SK-N-MC (cell line): ENCODE results near the gene TMEM52.
A peak's percentile ranks its signal among the peaks of the same experiment; 100 is the strongest.
"Not testable (repeated sequence)": the region's sequence is repeated elsewhere in the genome, so short reads cannot be mapped to it uniquely, and the experiment has no call there.

Experiments used
- DNase-seq: peaks from one replicate; pipeline ENCODE4 v3.0.0-alpha.2; 2011; ENCODE audit warnings: low read depth, low spot score
- H3K27ac ChIP-seq: fragments of 200-600 bp; sonication (generic); 2 replicates; pipeline ENCODE4 v1.5.1; 2016; ENCODE audit warnings: mixed run types
- H3K36me3 ChIP-seq: fragments of 200-600 bp; sonication (generic); 2 replicates; pipeline ENCODE4 v1.6.1; 2017; ENCODE audit warnings: antibody characterized with exemption, low read length, mixed read lengths; ENCODE audit not compliant: insufficient read depth
- H3K4me3 ChIP-seq: fragments of 200-600 bp; sonication (generic); 2 replicates; pipeline ENCODE4 v1.5.1; 2016
- H3K9ac ChIP-seq: fragments of 200-600 bp; sonication (generic); 2 replicates; pipeline ENCODE4 v1.8.0; 2017; ENCODE audit warnings: mixed run types, mixed read lengths; ENCODE audit not compliant: insufficient read length
- H3K9me3 ChIP-seq: fragments of 200-600 bp; sonication (generic); 2 replicates; pipeline ENCODE4 v1.6.1; 2017; ENCODE audit warnings: low read depth, mild to moderate bottlenecking, antibody characterized with exemption, low read length, moderate library complexity, mixed read lengths
- EZH2 ChIP-seq: fragments of 200-600 bp; sonication (generic); IDR thresholded peaks from one replicate; pipeline ENCODE4 v1.6.1; 2017; ENCODE audit warnings: antibody characterized with exemption
- FOXP2 ChIP-seq: optimal IDR thresholded peaks from 2 replicates; pipeline ENCODE3; 2011; ENCODE audit warnings: mild to moderate bottlenecking, moderate library complexity; ENCODE audit not compliant: insufficient read depth; ENCODE audit errors: extremely low read length, control extremely low read depth
- POLR2AphosphoS5 ChIP-seq: IDR thresholded peaks from 2 replicates; pipeline ENCODE4 v1.6.1; 2012; ENCODE audit warnings: mild to moderate bottlenecking, low read depth, low read length, borderline replicate concordance

Gene TMEM52

DNA sequence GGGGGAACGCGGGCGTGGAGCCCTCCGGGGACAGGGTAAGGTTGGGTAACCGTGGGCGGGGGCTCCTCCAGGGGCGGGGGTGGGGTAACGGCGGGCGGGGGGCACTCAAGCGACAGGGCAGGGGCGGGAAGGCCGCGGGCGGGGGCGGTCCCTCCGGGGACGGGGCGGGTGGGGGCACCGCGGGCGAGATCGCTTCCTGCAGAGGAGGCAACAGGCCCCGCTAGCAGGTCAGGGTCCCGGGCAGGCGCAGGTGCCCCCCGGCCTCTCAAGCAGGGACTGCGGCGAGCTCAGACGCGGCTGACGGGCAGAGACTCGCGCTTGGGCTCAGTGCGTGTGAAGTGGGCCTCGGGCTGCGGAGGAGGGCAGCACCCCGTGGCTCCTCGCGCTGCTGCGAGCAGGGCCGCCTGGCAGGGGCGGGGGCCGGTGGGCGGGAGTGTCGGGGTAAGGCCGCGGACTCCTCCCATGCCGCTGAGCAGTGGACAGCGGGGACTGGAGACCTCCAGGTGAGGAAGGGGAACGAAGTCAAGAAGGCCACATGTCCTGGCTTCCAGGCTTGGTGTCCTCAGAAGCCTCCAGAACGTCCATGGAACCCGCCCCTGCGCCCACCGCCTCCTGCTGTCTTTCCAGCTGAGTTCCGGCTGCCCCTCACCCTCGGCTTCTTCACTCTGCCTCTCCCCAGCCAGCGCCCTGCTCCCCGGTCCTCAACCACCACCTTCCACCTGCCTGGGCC is 27.6 kb downstream of the TMEM52 start:
- H3K36me3 ChIP-seq, result peaks cover 12% of the 10 kb centered on the region
- TF ChIP-seq POLR2AphosphoS5, result peak; percentile 56; the same call in 1 of the 2 replicates
- TF ChIP-seq FOXP2, result no peak
- TF ChIP-seq EZH2, result no peak
- DNase-seq, result no peak
- H3K27ac ChIP-seq, result peak overlapping the region; percentile 90
- H3K9ac ChIP-seq, result peak overlapping the region; percentile 84
- H3K4me3 ChIP-seq, result peak overlapping the region; percentile 86
- no peaks in the 10 kb centered on the region for H3K9me3 ChIP-seq

DNA sequence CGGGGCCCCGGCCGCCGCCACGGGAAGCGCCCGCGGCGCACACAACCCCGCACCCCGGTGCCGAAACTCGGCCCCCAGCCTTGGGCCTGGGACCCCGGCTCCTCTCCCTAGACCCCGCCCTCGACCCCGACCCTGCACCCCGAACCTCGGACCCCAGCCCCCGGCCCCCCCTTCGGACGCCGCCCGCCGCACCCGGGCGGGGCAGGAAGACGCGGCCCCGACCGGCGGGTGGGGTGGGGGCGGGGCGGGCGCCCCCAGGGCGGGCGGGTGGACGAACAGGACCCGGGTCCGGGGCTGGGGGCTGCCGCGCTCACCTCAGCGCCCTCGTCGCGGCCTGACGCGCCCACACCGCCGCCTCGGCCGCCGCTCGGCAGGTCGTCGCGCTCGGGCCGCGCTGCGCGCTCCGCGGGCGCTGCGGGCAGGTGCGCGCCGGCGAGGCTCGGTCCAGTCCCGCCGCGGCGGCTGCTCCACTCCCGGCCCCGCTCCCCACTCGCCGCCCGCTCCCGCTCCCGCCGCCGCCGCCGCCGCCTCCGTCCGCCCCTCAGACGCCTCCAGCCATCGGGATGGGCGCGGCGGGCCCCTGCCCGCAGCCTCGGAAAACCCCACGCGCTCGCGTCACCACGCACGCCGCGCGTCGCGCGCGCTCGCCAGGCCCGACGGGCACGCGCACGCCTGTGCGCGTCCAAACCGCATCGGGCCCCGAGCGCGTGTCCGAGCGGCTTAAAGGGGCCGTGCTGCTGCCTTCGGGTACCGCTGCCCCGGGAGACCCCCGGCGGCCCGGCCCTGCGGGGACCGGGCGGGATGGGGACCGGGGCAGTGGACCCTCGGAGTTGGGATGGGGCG is 28.4 kb downstream of the TMEM52 start, which contains the start of gene GNB1:
TSS of gene GNB1 (minus strand) at position 582 of the 843 bp plus-strand sequence. CDS start 65,634 bp downstream, outside the sequence.
- no peak for DNase-seq
- H3K36me3 ChIP-seq, result peaks cover 16% of the 10 kb centered on the region
- no peaks in the 10 kb centered on the region for H3K9me3 ChIP-seq
- peak; percentile 33 for TF ChIP-seq FOXP2
- peak; percentile 62 for TF ChIP-seq POLR2AphosphoS5
- TF ChIP-seq EZH2, result no peak
- peak within 1 kb of the TSS; percentile 92 for H3K9ac ChIP-seq
- H3K27ac ChIP-seq, result peak within 1 kb of the TSS; percentile 92
- peak within 1 kb of the TSS; percentile 90 for H3K4me3 ChIP-seq

DNA sequence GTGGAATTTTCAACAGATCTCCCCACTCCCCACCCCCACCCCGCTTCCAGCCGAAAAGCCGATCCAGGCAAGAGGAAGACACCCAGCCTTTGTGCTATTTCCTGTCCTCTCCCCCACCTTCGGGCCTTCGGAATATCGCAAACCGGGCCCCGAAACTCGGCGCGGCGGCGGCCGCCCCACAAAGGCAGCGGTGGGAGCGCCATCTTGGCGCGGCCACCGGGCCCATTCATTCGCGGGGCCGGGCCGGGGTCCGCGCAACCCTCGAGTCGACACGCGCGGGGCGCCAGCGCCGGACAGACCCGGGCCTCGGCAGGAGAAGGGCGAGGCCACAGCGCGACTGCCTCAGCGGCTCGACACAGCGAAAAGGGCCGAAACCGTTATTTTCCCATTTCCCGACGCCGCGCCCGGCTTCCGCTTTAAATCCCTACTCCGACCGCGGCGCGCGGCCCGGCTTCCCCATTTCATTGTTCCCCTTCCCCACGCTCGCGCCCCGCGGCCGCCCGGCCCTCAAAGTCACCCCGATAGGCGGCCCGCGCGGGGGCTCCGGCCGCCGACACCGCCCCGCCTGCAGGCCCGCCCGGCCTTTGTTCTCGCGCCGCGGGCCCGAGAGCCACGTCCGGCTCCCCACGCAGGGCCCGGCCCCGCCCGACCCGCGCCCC is 29.1 kb downstream of the TMEM52 start:
- DNase-seq, result no peak
- Histone ChIP-seq H3K4me3 (peak overlapping the region; percentile 90), H3K9me3 (no peaks in the 10 kb centered on the region), H3K27ac (peak overlapping the region; percentile 92), H3K36me3 (peaks cover 16% of the 10 kb centered on the region), H3K9ac (peak overlapping the region; percentile 92)
- TF ChIP-seq POLR2AphosphoS5, result peak; percentile 28; the same call in 1 of the 2 replicates
- no peak for TF ChIP-seq EZH2

DNA sequence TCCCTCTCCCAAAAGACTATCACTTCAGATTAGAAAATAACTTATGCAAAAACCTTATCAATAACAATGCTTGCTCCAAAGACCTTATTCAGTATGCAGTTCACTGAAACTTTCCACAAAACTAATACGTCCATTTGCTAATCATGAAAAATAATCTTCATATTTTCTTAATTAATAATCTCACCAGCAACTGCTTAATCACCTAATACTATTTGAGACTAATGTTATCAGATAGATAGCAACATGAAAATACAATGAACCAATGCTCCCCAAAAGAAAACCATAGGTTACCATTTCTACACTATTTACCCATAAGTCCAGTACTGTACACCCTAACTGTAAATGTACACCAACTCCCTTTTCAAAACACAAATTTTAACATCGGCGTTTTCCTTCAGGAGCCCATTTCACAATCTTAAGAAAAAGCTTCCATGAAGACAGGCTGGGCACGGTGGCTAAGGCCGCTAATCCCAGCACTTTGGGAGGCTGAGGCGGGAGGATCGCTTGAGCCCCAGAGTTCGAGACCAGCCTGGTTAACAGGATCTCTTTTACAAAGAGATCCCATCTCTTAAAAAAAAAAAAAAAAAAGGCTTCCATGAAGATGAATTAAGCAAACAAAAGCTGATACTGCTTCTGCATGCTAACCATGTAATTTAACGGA is 29.9 kb downstream of the TMEM52 start:
- Histone ChIP-seq H3K9ac (peak overlapping the region; percentile 92), H3K36me3 (peaks cover 22% of the 10 kb centered on the region), H3K4me3 (peak overlapping the region; percentile 90), H3K9me3 (no peaks in the 10 kb centered on the region), H3K27ac (peak overlapping the region; percentile 92)
- DNase-seq, result no peak
- TF ChIP-seq FOXP2, result no peak
- no peak for TF ChIP-seq EZH2
- no peak for TF ChIP-seq POLR2AphosphoS5

DNA sequence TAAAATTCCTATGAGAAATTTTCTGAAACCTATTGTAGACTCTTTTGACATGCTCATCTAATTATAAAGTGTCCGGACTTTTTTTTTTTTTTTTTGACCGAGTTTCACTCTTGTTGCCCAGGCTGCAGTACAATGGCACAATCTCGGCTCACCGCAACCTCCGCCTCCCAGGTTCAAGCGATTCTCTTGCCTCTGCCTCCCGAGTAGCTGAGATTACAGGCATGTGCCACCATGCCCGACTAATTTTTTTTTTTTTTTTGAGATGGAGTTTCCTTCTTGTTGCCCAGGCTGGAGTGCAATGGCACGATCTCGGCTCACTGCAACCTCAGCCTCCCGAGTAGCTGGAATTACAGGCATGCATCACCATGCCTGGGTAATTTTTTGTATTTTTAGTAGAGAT is 35.2 kb downstream of the TMEM52 start:
- not testable (repeated sequence) for H3K9ac ChIP-seq, H3K4me3 ChIP-seq, DNase-seq, H3K9me3 ChIP-seq
- H3K27ac ChIP-seq, result peak overlapping the region; percentile 37; the same call in 1 of the 2 replicates
- H3K36me3 ChIP-seq, result peaks cover 44% of the 10 kb centered on the region

DNA sequence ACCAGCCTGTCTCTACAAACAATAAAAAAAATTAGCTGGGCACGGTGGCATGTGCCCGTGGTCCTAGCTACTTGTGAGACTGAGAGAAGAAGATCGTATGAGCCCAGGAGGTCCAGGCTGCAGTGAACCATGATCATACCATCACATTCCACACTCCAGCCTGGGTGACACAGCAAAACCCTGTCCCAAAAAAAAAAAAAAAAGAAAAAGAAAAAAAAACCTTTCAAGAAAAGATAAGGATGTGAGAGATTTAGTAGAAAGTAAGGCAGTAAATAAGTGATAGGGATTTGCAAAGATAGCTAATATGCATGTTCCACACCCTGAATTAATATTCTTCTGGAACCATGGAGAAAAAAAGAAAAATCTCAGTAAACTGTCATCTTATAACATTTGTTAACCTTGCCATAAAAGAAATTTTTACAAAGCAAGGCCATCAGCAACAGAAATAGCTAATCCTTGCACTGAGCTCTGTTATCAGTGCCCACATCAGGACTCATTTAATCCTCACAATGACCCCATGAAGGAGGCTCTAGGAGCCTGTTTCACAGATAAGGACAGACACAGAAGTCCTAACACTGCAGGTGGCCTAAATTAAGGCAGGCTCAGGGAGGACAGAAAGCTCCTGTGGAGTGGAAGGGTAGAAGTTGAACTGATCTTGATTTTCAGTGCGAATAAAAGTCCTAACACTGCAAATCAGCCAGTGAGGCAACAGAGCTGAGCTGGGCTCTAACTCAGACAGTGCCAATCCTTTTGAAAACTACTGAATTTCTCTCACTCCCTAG is 35.8 kb downstream of the TMEM52 start:
- Histone ChIP-seq H3K27ac (peak overlapping the region; percentile 37; the same call in 1 of the 2 replicates), H3K9me3 (no peaks in the 10 kb centered on the region)

DNA sequence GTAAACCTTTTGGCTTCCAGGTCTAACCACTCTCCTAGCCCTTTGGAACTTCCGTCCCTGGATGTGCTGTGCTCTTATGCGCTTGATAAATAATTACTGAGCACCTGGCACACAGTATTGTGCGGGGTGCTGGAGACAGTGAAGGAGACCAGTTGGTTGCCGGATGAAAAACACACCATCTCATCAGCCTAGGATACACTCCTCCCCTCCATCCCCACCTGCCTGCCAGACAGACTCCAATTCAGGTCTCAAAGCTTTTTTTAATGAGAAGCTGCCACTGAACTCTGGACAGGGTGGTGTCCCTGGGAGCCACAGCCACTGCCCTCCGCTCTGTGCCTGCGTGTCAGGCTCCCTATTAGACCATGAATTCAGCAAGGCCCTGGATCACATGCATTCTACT is 37.4 kb downstream of the TMEM52 start:
- Histone ChIP-seq H3K36me3 (peaks cover 49% of the 10 kb centered on the region), H3K27ac (no peak overlapping the region), H3K4me3 (no peak overlapping the region), H3K9ac (no peak overlapping the region), H3K9me3 (no peaks in the 10 kb centered on the region)
- no peak for DNase-seq
- no peak for TF ChIP-seq EZH2
- no peak for TF ChIP-seq POLR2AphosphoS5
- TF ChIP-seq FOXP2, result no peak

More for the DNA sequence above, 35.8 kb downstream of the TMEM52 start:
- no peak overlapping the region for H3K4me3 ChIP-seq
- no peak overlapping the region for H3K9ac ChIP-seq
- no peak for DNase-seq
- H3K36me3 ChIP-seq, result peaks cover 47% of the 10 kb centered on the region
- TF ChIP-seq POLR2AphosphoS5, result no peak
- TF ChIP-seq EZH2, result no peak
- TF ChIP-seq FOXP2, result no peak
